HG02870 (cell line): ENCODE data around the gene ACMSD.
"Not testable (repeated sequence)": the region's sequence is repeated elsewhere in the genome, so short reads cannot be mapped to it uniquely, and the experiment has no call there.

Experiments
- ATAC-seq: cut with Tn5 transposase; IDR thresholded peaks from one replicate; pipeline ENCODE4 v1.9.1; 2021; ENCODE audit warnings: mild to moderate bottlenecking, moderate library complexity; ENCODE audit not compliant: unreplicated experiment

Gene ACMSD

DNA sequence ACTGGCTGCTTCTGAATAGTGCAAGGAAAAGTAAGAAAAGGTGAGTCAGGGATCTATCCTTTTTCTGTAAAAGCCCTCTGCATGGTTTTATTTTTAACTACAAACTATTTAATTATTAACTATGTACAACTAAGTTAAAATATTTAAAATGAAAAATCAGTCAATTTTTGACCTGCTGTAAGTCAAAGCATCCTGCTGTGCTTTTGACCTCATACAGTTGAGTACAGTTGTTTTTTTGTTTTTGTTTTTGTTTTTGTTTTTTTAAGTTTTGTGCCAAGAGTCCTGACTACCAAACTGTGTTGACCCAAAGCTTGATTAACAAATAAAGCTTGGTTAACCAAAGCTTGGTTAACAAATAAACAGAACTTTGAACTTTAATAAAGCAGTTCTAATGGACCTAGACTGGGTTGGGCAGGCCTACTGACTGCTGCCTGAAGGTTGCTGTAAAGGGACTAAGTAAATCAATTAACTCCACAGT is at the start of gene ACMSD:
Gene ACMSD (plus strand): TSS at position 474 of the 478 bp plus-strand sequence. CDS start 67 bp downstream, outside the sequence.
- ATAC-seq: no peak

DNA sequence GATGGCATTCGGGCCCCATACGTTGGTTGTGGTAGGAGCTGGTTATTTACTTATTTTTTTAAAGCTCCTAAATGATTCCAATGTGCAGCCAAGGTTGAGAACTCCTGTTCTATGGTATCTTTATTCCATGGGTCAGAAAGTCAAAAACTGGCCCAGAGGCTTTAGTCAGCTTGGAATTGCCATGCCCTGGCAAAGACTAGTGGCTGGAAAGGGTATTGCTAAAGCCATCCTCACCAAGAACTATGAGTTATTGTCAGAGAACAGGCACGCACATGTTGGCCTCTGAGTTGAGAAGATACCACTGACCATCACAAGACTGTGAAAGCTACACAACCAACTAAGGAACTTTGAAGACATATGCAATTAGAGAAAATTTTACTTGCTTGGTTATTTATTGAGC is 47.9 kb upstream of the ACMSD start:
- no peak for ATAC-seq

DNA sequence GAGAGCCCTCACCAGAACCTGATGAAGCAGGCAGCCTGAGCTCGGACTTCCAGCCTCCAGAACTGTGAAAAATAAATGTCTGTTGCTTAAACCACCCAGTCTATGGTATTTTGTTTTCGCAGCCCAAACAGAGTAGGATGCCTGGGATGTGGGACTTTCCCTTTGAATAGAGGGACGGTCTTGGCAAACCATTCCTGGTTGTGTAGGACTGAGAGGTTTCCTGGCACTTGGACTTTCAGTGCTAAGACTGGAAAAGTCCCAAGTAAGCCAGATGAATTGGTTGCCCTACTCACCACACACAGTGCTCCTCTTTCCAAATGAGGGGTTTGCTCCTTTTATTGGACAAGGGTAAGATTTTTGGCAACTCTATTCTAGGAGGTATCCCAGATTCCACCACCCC is 46.8 kb upstream of the ACMSD start:
- ATAC-seq: no peak

DNA sequence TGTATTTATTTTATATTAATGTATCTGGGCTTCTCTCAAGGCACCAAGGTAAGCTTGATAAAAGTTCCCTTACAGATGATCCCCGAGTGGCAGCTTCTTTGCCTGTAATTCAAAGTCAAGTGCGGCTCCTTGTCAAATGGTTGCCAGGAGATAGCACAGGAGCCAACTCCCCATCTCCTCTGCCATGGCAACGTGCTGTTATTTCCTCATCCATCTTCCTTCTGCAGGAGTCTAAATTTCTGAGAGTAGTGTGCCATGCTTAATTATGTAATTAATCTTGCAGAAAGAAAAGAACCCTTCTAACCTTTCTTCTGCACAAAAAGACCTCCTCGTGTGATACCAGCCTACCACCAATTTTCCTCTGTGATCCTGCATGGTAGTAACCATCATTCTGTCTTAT is 46.2 kb upstream of the ACMSD start:
- ATAC-seq: no peak

DNA sequence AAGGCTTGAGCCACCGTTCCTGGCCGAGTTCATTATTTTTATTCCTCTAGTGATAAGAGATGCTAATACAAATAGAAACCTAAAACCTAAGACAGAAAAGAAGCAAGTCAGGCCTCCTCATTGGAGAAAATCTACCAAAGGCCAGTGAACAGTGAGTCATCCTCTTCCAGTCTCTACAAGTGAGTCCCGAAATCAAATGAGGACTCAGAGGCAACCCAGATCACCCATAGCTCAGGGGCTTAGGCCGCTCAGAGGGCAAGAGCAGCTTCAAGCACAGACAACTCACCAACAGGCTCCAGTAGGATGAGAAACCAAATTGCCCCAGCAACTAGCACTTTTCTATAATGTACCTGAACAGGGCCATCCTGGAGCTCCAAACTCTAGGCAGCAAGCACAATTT is 42.7 kb upstream of the ACMSD start:
- no peak for ATAC-seq

DNA sequence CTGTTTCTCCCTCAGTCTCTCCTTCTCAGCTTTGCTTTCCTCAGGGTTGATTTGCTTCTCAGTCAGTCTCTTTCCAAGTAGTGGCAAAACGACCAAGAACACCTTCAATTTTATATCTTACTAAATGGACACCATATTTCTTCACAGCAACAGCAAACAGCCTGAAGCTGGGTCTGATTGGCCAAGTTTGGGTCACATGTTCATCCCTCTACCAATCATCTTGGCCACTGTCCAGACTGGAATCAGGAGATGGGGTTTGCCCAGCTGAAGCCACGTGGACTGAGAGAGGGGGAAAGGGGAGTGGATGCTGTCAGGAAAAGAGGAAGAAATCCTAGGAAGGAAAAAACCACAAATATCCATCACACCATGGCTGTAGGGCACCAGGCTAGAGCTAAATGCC is 42.0 kb upstream of the ACMSD start:
- no peak for ATAC-seq

DNA sequence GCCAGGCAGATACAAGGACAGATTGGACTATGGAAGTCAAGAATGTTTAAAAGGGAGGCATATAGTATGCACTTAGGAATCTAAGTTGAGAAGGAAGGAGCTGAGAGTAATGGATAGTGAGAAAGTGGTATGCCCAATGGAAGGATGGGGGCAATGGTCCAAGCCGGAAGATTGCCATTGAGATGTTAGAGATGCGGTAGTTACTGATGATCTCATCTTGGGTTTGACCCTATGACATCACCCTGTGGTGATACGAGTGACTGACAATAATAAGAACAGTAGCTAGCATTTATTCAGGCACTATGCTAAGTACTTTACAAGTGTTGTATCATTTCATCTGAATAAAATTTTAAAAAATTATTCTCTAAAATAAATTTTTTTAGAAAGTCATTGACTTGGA is 38.5 kb upstream of the ACMSD start:
- ATAC-seq: no peak

DNA sequence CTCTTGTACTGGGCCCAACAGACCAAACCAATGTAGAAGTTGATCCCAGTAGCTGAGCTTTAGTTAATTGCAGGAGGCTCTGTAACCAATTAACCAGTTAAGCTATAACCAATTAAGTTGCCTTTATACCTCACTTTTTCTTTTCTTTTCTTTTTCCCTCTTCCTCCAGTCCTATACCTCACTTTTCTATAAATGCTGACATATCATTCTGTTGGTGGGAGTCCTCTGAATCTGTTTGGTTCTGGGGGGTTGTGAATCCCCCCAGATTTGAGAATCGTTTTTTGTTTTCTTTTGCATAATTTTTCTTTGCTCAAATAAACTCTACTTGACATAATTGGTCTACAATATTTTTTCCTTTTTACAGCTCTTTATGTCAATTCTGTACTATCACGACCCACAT is 38.1 kb upstream of the ACMSD start:
- ATAC-seq: no peak

DNA sequence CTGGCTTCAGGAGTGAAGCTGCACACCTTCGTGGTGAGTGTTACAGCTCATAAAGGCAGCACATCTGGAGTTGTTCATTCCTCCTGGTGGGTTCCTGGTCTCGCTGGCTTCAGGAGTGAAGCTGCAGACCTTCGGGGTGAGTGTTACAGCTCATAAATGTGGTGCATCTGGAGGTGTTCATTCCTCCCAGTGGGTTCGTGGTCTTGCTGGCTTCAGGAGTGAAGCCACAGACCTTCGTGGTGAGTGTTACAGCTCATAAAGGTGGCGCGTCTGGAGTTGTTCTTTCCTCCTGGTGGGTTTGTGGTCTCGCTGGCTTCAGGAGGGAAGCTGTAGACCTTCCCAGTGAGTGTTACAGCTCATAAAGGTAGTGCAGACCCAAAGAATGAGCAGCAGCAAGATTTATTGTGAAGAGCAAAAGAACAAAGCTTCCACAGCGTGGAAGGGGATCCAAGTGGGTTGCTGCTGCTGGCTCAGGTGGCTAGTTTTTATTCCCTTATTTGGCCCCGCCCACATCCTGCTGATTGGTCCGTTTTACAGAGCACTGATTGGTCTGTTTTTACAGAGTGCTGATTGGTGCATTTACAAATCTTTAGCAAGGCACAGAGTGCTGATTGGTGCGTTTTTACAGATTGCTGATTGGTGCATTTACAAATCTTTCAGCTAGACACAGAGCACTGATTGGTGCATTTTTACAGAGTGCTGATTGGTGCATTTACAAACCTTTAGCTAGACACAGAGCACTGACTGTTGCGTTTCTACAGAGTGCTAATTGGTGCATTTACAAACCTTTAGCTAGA is 34.6 kb upstream of the ACMSD start:
- ATAC-seq: not testable (repeated sequence)

DNA sequence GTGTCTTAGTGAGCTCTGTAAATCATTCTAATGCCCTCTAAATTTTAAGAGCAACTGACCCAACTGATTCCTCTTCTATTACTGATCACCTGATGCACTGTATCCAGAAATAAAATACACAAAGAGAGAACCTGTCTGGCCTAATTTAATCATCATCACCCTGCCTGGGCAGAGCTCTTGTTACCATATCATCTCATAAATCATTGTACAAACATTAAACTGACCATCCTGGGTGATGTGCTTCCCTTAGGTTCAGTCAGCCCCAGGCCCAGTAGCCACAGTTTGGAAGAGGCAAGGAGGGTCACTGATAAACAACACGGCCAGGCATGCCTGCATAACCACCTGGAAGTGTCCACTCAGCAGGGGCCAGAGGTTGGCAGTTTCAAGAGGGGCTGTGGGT is 22.7 kb upstream of the ACMSD start:
- no peak for ATAC-seq

DNA sequence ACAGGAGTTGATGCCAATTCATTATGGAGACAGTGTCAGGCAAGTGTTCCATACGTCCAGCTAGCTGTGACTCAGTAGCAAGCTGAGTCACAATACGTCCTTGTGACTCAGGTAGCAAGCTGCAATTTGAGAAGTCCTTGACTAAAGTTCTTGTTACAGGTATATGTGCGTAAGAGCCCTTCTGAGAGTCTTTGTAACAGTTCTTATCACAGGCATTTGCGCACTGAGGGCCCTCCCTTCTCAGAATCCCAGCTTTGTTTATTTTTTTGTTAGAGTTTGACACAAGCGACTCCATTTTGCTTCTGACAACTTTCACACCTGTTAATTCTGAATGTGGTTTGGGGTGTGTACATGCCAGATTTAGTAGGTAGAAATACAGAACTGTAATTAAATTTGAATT is 20.1 kb upstream of the ACMSD start:
- ATAC-seq: no peak

DNA sequence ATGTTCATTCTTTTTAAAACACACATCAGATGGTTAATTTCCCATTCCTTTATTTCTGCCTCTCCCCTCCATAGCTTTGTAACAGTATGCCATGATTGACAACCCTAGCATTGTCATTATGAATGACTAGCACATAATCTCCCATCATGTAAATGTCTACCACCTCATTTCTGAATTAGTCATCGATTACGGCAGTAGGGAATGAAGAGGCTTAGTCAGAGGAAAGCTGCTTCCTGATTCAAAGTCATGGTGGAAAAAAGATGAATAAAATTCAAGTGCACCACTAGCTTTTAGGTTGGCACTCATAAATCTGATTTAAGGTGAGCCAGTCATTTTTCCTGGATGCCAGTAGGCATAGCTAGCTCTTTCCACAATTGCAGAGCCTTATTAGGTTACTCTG is 19.1 kb upstream of the ACMSD start:
- no peak for ATAC-seq

DNA sequence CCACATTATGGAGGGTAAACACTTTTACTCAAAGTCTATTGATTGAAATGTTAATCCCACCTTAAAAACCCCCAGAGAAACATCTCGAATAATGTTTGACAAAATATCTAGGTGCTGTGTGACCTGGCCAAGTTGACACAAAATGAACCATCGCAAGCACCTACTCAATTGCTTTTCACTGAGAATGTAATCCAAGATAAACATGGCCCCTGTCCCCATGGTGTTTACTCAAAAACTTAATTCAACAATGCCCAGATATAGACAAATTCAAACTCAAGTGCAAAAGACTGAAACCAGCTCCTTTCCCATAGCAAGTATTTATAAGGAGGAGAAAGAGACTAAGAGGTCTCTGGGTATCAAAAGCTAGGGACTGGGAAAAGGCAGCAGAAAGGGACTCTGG is 15.0 kb upstream of the ACMSD start:
- no peak for ATAC-seq

DNA sequence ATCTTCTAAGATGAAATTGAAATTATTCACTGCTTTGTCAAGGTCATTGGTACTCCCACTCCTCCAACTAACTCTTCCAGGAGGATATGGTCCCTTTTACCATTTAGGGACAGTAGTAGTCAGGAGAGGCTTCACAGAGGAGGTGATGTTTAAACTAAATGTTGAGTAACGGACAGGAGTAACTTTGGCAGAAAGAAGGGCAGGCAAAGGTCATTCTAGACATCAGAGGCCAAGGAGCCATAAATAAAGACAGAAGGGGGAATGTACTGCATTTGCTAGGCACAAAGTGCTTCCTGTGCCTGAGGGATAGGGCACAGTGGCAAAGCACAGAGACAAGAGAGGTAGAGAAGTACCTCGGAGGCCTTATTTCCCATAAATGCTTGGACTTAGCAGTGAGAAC is 14.6 kb upstream of the ACMSD start:
- no peak for ATAC-seq

DNA sequence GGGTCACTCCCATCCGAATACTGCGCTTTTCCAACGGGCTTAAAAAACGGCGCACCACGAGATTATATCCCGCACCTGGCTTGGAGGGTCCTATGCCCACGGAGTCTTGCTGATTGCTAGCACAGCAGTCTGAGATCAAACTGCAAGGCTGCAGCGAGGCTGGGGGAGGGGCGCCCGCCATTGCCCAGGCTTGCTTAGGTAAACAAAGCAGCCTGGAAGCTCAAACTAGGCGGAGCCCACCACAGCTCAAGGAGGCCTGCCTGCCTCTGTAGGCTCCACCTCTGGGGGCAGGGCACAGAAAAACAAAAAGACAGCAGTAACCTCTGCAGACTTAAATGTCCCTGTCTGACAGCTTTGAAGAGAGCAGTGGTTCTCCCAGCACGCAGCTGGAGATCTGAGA is 12.7 kb upstream of the ACMSD start:
- not testable (repeated sequence) for ATAC-seq

DNA sequence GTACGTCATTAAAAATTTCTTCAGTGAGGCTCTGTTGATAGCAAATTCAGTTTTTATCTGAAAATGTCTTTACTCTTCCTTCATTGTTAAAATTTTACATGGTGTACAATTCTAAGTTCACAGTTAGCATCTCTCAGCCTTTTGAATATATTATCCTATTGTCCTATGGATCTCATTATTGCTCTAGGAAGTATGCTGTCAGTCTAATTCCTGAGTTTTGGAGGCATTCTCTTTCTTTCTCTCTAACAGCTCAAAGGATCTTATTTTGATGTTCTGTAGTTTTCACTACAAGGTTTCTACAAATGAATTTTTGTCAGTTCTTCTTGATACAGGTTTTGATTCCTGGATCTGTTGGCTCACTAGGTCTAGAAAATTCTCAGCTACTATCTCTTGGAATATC is 2.9 kb upstream of the ACMSD start:
- no peak for ATAC-seq

DNA sequence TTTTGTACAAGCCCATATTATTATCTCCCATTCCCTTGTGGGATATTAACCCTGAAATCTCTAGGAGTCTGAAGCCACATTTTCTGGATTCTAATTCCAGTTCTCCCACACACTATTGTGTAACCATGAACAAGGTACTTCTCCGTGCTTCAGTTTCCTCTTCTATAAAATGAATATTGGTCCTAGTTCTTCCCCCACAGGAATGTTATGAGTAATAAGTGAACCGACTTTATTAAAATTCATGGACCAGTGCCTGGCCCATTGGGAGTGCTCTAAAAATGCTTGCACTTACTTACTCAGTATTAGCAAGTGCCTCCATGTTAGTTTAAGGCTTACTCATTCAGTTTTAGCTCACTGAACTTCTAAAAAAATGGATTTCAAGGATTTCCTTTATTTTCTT is 1.4 kb upstream of the ACMSD start:
- ATAC-seq: no peak

DNA sequence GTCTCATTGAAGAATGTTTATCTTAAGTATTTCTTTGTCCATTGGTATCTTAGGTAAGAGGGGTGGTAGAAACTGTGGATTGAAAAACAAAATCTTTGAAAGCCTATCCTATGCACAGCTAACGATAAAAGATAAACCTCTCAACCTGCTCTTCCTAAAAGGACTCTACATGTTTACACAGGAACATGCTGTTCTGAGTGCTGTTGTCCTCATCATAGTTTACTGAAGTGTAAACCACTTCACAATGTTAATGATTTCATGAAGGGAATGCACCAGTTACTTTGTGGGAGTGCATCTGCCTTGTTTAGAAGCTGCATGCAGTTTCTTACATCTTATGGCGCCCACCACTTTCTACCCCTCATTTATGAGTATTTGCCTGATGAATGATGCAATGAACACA is 1.2 kb downstream of the ACMSD start:
- no peak for ATAC-seq

DNA sequence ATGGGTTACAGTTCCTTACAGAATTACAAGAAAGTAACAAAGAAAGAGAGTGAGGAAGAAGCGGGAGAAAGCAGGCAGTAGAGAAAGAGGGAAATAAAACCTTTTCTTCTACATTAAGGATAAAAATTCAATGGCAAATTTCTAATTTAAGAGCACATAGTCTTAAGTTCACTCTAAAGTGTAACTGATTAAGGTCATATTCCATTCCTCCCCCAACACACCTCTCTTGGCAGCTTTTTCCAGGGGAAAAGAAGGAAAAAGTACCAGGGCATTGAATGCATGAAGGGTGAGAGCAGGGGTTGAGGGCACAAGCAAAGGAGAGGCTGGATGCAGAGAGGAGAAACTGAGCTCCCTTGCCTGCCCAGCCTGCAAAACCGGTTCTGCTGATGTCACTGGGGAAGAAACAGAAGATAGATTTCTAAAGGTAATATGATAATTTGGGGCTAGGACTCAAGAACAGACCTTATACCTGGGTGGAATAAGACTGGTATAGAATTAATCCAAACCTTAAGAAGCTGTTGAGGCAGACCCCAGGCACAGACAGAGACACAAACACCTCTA is 4.6 kb downstream of the ACMSD start:
- no peak for ATAC-seq

DNA sequence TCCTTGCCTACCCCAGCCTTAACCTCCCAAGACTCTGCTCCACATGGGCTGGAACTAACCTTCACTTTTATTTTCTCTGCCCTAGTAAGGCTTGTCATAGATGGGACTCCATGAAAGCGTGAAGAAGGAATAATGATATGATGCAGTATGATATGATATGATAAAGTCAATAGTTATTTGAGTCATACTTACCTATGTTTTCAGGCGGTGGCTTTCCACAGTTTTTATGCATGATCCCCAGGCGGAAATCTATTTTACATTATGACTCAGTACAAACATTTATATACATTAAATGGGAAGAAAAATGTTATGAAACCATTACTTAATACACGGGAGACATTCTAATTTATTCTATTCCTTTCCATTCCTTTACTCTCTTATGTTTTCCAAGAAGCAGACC is 5.6 kb downstream of the ACMSD start:
- ATAC-seq: no peak

DNA sequence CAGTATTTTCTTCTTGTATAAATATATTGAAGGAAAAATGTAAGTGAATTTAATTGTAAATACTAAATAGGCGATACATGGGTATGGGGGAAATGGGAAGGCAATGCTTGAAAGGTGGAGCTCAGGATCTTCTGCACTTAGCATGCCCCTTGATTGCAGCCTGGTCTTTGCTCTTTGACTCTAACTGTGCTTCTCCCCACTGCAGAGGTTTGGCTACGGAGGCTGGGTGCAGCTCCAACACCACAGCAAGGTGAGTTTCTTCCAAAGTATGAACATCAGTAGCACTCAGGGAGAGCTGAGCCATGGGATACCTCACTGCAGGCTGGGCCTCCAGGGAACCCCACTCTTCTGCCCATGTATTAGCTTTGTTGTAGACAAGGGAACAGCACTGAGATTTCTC is 6.6 kb downstream of the ACMSD start:
- ATAC-seq: no peak

DNA sequence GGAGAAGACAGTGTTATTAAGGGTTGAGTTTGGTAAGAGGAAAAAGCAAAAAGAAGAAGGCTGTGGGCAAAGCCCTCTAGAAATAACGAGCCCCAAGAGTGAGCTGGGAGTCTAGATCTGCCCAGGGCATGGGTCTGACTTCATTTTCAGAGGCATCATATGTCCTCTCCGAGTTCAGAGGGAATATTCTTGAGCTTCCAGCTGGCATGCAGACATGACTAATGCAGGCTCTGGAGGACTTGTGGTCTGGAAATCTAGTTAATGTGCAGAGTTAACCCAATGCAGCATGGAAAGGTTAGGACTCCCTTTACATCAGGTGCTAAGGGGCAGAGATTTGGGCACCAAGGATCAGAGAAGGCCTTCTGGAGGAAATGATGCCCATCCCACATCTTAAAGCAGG is 7.3 kb downstream of the ACMSD start:
- ATAC-seq: no peak

DNA sequence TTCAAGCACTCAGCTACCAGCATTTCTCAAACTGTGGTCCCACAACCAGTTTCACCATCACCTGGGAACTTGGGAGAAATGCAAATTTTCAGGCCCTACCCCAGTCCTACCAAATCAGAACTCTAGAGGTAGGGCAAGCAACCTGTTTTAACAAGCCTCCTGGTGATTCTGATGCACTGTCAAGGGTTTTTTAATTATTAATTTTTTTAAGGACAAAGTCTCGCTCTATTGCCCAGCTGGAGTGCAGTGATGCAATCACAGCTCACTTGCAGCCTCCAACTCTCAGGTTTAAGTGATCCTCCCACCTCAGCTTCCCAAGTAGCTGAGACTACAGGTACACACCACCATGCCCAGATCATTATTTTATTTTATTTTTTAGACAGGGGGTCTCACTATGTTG is 7.8 kb downstream of the ACMSD start:
- ATAC-seq: no peak
